Measurements from ENCODE around the gene CFAP157.
A peak's percentile ranks its signal among the peaks of the same experiment; 100 is the strongest.

CFAP157 gene

GRCh38 chr9:127716412-127716811 is 9.6 kb downstream of the CFAP157 start:
- no peak for DNase-seq

- DNase-seq: no peak
These were observed 11.0 kb downstream of the CFAP157 start for GRCh38 chr9:127717766-127718165.

DNA sequence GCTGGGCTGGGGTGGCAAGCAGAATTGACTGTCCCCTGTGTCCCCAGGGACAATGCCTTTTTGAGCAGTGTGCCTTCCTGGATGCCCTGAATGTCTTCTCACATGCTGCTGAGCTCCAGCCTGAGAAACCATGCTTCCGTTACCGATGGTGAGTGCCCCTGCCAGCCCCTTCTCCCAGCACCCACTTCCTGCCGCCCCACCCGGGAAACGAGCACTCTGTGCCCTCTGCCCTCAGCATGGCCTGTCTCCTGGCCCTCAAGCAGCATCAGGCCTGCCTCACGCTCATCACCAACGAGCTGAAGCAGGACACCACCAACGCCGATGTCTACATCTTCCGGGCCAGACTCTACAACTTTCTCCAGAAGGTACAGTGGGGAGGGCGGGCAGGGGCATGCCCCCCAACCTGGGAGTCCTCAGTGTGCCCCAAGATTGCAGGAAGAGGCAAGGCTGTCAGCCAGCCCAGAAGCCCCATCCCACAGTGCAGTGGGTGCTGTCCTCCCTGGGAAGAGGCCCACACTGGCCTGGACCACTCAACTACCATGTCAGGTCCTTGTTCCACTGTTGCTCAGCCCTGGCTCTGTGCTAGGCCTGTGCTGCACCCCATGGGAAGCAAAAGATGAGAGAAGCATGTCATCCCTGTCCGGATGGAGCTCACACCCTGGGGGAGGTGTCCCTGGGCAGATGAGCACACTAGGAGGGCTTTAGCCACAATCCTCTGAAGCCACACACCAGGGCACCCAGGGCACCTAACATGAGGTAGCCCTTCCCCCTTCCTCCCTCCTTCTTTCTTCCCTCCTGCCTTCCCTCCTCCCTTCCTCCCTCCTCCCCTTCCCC is 13.5 kb downstream of the CFAP157 start:
- no peak for DNase-seq

DNA sequence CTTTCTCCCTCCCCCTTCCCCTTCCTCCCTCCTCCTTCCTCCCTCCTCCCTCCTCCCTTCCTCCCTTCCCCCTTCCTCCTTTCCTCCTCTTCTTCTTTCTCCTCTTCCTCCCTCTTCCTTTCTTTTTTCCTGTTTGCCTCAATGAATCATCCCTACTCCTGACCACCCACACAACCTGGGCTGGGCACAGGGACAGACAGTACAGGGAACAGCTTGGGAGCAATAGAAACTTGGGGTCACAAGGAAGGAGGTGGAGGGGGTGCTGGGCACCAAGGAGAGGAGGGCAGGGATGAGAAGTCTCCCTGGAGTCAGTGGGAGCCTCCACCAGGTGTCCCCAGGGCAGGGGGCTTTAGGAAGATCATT is 14.1 kb downstream of the CFAP157 start:
- DNase-seq: no peak

- DNase-seq: no peak
These were observed 14.6 kb downstream of the CFAP157 start for GRCh38 chr9:127721391-127721821.

DNA sequence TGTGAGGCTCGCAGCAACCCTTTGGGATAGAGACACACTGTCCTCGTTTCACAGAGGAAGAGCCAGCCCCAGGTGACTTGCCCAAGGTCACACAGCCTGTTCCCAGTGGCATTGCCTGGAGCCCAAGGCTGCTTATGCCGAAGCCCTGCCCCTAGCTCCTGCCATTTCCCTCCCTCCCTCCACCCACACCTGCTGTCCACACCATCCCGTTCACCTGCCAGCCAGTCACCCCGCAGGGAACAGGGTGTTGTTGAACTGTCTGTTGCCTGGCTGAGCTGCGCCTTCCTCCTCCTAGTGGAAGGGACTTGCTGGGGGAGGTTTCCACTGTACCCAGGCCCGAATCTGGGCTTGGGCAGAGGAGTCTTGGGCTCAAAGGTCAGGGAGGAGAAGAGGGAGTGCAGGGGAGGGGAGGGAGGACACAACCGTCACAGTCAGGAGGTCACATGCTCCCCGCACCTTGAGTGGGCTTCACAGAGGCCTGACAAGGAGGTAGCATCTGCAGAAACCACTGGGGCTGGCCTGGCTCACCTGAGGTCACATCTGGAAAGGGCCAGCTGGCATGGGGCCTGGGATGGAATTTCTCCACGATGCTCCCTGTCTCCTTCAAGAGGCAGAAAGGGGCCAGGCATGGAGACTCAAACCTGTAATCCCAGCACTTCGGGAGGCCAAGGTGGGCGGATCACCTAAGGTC is 15.4 kb downstream of the CFAP157 start:
- no peak for DNase-seq

GRCh38 chr9:127723013-127723412 is 16.2 kb downstream of the CFAP157 start:
- DNase-seq: no peak

DNA sequence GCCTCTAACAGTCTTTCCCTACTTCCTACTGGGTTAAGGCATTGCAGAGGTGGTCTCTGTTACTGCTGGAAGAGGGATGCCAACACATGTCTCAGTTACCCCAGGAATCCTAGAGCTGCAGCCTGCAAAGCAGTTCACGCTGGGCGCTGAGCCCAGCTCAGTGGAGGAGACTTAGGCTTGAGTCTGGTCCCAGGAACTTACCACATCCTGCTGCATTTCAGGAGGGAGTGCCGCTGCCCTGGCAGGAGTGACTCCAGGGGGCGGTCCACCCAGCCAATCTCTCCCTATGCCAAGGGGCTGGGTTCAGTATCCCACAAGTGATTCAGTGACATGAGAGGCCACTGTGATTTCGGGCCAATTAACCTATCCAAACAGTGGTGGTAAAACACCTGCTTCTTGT is 16.7 kb downstream of the CFAP157 start:
- DNase-seq: no peak

DNA sequence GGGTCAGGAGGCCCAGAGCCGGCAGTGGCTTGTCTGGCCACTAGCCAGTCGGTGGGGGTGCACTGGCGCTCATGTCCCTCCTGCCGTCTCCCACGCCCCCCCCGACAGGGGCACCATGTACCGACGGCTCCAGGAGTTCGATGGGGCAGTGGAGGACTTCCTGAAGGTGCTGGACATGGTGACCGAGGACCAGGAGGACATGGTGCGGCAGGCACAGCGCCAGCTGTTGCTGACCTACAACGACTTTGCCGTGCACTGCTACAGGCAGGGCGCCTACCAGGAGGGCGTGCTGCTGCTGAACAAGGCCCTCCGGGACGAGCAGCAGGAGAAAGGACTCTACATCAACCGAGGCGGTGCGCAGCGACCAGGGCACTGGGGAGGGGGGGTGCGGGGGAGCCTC is 17.2 kb downstream of the CFAP157 start:
- no peak for DNase-seq

DNA sequence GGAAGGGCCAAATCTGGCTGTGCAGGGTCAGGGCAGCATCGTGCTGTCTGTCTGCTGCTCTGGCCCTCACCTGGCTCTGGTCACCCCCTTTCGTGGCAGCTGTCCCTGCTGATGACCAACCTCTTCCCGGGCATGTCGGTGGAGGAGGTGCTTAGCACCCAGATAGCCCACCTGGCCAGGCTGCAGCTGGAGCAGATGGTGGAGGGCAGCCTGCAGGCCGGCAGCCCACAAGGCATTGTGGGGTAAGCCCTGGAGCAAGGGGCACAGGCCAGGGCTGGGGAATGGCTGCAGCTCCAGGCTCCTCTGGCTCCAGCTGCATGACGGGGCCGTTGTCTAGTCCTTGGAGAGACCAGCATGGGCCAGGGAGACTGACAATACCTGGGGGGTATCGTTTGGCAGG is 20.1 kb downstream of the CFAP157 start:
- no peak for DNase-seq

DNA sequence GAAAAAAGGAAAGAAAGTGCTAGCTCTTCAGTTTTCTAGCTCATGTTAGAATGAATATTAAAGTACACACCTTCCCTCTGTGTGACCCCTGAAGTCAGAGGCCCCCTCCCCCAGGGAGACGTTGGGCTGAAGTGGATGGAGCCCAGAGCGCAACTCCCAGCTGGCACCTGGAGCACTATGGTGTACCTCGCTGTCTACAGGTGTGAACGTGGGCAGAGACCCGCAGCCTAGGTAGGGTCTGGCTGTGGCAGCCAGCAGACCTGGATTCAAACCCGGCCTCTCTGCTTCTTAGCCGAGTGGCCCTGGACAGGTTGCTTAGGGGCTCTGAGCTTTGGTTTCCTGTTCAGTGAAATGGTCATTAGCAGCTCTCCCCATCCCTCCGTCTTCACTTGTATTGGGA is 22.0 kb downstream of the CFAP157 start:
- DNase-seq: no peak

GRCh38 chr9:127729522-127730256 is 22.9 kb downstream of the CFAP157 start:
- DNase-seq: no peak

DNA sequence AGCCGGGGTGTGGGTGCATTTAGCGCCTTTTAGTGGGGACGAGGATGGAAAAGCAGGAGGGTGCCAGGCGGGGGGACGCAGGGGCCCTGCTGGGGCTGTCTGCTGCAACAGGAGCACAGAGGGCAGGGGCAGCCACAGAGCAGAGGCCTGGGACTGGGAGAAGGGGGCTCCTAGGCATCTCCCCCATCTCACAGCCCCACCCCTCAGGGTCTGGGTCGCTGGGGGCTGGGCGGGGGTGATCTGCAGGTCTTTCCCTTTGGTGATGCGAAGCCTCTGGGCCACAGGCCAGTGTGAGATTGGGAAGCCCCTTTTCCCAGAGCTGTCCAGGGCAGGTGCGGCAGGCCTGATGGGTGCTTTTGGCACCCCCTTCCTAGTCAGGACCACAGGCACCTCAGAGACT is 23.5 kb downstream of the CFAP157 start:
- DNase-seq: no peak

DNA sequence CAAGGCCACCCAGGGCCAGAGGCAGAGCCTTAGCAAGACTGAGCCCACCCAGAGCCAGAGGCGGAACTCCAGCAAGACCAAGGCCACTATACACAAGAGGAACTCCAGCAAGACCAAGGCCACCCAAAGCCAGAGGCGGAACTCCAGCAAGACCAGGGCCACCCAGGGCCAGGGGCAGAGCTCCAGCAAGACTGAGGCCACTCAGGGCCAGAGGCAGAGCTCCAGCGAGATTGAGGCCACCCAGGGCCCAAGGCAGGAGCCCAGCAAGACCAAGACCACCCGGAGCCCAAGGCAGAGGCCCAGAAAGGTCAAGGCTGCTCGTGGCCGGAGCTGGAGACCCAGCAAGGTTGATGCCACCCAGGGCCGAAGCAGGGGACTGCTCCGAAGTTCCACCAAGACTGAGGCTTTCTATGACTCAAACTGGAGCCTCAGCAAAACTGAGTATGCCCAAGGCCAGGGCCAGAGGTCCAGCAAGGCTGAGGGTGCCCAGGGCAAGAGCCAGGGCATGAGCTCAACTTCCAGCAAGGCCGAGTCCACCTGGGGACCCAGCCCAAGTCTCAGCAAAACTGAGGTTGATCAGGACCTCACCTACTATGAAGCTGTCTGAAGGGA is 24.1 kb downstream of the CFAP157 start:
- DNase-seq: no peak

- DNase-seq: no peak
These were observed 25.1 kb downstream of the CFAP157 start for GRCh38 chr9:127731938-127732337.

- no peak for DNase-seq
These were observed 25.7 kb downstream of the CFAP157 start for GRCh38 chr9:127732444-127732843.

DNA sequence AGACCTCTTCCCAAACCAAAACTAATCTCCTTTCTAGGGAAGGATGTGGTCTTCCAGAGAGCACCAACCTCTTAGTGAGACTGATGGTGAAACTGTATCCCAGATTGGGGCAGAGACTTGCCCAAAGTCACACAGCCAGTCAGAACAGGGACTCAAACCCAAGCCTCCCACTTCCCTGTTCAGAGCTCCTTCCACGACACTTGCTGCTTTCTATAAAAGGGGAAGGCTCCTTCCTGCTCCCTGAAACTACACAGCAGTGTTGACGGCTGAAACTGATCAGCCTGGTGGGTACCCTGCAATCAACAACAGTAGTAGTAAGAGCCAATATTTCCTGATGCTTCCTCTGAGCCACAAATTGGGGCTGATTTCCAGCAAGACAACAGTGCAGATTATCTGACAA is 26.8 kb downstream of the CFAP157 start:
- no peak for DNase-seq

GRCh38 chr9:127734247-127734746 is 27.5 kb downstream of the CFAP157 start:
- no peak for DNase-seq

- DNase-seq: peak; percentile 97
These were observed 28.1 kb downstream of the CFAP157 start, which contains the start of gene TOR2A for GRCh38 chr9:127734747-127735529. Gene TOR2A (minus strand): TSS chr9:127735294. CDS start chr9:127735270, 24 bp downstream.

DNA sequence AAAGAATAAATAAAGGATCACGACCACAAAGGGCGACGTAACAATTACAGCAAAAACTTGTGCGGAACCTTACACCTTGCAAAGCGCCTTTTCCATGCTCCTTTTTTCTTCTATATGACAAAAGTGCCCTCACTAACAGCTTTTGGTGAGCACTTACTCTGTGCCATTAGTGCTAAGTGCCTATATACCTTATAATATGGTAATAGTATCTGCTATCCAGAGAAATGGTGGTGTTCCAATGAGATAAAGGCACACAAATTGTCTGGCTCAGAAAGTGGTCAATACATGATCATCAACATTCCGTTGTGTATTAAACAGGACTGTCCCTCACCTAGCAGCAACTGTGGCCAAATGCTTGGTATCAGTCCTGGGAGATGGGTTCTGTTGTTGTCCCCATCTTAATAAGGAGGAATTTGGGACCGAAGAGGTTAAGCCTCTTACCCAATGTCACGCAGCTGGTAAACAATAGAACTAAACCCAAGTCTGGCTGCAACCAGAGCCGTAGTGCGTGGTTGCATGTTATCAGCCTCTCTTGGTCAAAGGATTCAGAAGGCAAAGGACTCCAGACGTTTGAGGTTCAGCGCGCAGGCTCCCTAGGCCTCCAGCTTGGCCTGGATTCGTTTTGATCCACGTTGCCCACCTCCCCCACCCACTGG is 28.9 kb downstream of the CFAP157 start:
- DNase-seq: no peak

- no peak for DNase-seq
These were observed 31.9 kb downstream of the CFAP157 start for GRCh38 chr9:127738666-127739065.

Data from stimulated activated CD4-positive, alpha-beta T cell treated with anti-CD3 and anti-CD28 coated beads, Interleukin-1b, Interleukin-23, amount 100 ng/mL, for 48 hours (primary cell).